GM18873 (cell line): ENCODE results near the gene HRH4.

Experiments
- ATAC-seq: cut with Tn5 transposase; IDR thresholded peaks from one replicate; pipeline ENCODE4 v1.9.1; 2021; ENCODE audit warnings: mild to moderate bottlenecking, moderate library complexity, moderate number of reproducible peaks; ENCODE audit not compliant: unreplicated experiment, low FRiP score

HRH4 gene, protein sequence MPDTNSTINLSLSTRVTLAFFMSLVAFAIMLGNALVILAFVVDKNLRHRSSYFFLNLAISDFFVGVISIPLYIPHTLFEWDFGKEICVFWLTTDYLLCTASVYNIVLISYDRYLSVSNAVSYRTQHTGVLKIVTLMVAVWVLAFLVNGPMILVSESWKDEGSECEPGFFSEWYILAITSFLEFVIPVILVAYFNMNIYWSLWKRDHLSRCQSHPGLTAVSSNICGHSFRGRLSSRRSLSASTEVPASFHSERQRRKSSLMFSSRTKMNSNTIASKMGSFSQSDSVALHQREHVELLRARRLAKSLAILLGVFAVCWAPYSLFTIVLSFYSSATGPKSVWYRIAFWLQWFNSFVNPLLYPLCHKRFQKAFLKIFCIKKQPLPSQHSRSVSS

GRCh38 chr18:24460388-24460787 lies at the start of gene HRH4:
Gene HRH4 (plus strand): TSS chr18:24460637. CDS start chr18:24460729, 92 bp downstream.
- no peak for ATAC-seq

GRCh38 chr18:24413148-24413547 lies 47.3 kb upstream of the HRH4 start:
- no peak for ATAC-seq

GRCh38 chr18:24414349-24415003 lies 46.0 kb upstream of the HRH4 start:
- ATAC-seq, result no peak

DNA sequence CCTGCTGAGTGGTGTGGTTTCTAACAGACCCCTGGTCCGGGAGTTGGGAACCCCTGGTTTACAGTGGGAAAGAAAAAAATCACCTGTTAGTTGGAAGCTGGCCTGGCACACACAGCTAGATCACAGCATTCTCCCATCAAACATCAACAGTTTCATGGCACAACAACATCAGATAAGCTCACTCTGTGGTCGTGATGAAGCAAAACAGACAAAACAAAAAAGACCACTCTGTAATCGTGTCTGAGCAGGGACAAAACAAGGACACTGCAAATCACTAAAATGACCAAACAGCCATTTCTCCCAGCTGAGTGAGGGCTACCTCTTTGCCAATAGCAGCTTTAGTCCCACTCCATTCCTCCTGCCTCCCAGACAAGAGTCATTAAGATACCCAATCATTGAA lies 43.0 kb upstream of the HRH4 start:
- ATAC-seq, result no peak

- no peak for ATAC-seq
Measured at GRCh38 chr18:24420551-24420950, 39.9 kb upstream of the HRH4 start.

- ATAC-seq, result no peak
Measured at GRCh38 chr18:24421831-24422230, 38.6 kb upstream of the HRH4 start.

- ATAC-seq, result no peak
Measured at GRCh38 chr18:24426073-24426397, 34.4 kb upstream of the HRH4 start.

DNA sequence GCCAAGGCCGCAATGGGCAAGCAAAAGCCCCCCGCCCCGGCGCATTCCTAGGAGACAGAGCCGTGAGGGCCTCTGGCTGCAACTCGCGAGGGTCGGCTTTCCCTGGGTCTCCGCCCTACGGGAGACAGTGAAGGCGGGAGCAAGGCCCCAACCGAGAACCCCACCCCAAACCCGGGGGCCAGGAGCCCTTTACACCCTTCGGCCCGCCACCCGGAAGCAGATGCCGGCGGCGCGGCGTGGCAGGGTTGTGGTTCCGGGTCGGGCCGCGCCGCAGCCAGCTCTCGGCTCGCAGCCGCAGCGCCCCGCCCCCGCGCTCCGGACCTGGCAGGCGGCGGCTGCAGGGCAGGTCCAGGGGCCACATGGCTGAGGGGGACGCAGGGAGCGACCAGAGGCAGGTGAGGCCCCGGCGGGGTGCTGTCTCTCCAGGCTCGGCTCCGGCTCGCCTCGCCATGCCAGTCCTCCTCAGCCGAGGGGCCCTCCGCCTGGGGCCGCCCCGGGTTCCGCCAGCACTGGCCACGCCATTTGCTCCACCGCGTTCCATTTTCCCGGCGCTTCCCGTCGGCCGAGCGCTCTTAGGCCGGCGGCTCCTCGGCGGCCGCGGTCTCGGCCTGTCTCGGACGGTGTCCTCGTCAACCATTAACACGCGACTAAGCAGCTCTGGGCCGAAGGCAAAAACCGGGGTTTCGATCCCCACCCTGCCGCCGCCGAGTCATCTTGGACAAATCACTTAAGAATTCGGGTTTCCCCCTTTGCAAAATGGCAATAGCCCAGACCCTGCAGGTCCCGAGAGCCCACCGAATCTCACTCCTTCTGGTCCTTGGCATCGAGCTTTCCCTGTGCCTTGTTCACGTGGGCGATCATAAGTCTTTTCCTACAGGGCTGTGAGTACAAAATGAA lies 33.8 kb upstream of the HRH4 start, which contains the start of gene IMPACT:
TSS of gene IMPACT (plus strand) at position 273 of the 897 bp plus-strand sequence. CDS start at position 360, 87 bp downstream.
- peak; percentile 66 for ATAC-seq

DNA sequence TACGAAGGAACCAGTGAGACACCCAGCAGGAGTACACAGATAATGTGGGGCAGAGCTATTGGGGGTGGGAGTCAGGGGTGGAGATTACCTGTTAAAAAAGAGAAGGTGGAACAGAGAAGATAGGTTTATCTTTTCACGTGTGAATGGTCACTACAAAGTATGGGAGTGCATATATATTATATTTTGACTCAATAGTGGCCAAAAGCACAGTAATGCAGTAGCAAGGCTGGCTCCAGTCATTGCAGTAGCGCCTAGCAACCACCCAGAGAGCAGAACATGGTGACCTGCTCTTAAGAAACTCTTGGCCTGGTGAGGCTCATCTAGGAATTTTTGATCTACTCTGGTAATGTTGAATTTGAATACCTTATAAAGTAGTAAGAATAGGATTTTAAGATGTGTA lies 33.0 kb upstream of the HRH4 start:
- ATAC-seq, result no peak

DNA sequence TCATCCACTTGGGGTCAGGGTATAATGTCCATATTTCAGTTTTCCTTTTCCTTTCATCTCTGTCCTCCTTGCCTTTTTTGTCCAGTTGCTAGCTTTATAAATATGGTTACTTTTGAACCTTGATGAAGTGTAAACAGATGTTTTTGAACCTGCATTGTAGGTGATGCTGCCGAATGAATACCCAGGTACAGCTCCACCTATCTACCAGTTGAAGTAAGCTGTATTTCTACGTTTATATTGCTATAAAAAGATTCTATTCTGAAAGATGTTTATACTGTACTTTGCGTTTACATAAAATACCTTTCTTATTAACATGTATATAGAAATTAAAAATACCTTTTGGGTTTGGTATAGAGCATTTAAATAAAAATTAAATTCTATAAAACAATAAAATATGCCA lies 31.7 kb upstream of the HRH4 start:
- no peak for ATAC-seq

GRCh38 chr18:24429188-24429587 lies 31.2 kb upstream of the HRH4 start:
- no peak for ATAC-seq

GRCh38 chr18:24432618-24433017 lies 27.8 kb upstream of the HRH4 start:
- ATAC-seq, result no peak

DNA sequence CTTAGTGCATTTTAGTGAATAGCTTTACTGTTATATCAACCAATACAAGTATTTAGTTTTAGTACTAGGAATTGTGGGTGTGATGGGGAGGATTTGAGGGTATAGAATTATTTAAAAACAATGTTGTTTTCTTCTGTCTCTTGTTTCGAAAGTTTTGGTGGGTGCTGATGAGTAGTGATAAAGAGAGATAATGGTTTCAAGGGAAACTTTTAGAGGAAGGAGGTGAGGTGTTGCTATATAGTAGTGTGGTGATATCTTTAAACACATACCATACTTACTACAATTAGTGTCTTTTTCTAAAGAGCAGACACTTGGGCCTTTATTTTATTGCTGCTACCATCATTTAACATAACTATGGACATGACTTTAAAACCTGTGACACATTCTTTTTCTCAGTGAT lies 23.5 kb upstream of the HRH4 start:
- no peak for ATAC-seq

DNA sequence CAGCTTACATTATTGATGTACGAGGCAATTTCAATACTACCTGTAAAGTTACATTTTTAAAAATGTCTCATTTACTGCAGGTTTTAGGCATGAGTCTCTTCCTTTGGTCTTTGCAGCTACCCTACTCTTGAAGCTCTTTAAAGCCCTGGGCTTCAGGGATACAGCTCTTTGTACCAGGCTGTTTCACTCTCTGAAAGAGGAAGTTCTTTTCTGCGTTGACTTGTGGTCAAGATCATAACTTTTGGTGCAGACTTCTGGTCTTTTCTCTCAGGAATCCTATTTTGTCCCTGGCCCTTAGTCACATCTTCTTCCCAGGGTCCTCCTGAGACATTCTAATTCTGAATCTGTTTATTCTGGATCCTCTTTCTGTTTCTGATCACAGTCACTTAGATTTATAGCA lies 16.6 kb upstream of the HRH4 start:
- ATAC-seq, result peak; percentile 67

- peak; percentile 53 for ATAC-seq
Measured at GRCh38 chr18:24446453-24446852, 14.0 kb upstream of the HRH4 start.

GRCh38 chr18:24446953-24447538 lies 13.4 kb upstream of the HRH4 start:
- no peak for ATAC-seq

DNA sequence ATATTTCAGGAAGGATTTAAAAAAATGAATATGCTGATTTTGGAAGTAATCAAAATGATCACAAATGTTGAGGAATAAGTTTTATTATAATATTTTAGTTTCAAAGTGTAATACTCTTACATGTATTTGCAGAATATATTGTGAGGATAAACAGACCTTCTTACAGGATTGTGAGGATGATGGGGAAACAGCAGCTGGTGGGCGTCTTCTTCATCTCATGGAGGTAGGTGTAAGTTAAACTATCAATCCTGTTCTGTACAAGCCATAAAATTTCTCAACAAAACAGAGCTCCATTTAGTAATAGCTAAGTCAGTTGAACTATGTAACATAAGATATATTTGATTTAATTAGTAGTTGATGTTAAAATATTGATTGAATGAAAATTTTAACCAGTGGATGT lies 12.5 kb upstream of the HRH4 start:
- ATAC-seq, result no peak

DNA sequence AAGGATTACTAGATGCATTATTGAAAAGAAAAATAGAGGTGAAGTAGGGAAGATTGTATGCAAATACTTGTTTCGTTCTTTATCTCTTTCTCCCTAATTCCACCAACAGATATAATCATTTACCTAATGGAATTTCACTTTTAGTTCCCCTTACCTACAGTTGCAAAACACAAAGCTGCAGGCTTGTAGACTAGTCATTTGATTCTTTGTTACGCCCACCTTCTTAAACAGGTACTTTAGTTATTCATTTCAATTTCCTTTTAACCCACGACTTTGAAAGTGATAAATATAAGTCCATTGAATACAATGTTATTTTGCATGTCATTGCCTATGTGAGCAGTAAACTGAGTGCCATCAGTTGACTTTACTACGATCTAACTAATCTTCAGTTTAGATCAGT lies 3.9 kb upstream of the HRH4 start:
- peak; percentile 62 for ATAC-seq

GRCh38 chr18:24459772-24460171 lies 665 bp upstream of the HRH4 start:
- ATAC-seq, result no peak

- ATAC-seq, result no peak
Measured at GRCh38 chr18:24461996-24462395, 1.6 kb downstream of the HRH4 start.
